Dermis lymphatic vessel endothelial cell (primary cell): ENCODE data around the gene MXD4. TPM values are rescaled to one million over a fixed set of nuclear protein-coding genes. Genes with fewer than 3 reads are reported as not detected.

Source experiments
- total RNA-seq: library from RNA; depleted of rRNA; stranded (reverse); fragments of >200 nt; gene quantifications from 2 replicates; pipeline ENCODE4 v1.2.1, GENCODE V29; 2014

Gene MXD4, protein sequence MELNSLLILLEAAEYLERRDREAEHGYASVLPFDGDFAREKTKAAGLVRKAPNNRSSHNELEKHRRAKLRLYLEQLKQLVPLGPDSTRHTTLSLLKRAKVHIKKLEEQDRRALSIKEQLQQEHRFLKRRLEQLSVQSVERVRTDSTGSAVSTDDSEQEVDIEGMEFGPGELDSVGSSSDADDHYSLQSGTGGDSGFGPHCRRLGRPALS
- 50.4 and 61.2 TPM in 2 replicates for total RNA-seq

DNA sequence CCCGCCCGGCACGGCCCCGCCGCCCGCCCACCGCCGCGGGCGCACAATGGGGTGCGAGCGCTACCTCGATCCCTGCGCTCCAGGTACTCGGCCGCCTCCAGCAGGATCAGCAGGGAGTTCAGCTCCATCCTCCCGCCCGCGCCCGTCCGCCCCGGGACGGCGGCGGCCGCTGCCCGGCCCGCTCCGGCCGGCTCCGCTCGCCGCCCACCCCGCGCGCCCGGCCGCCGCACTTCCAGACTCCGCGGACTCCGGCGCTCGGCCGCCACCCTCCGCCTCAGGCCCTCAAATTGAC lies at the start of gene MXD4:
MXD4 (minus strand) TSS at position 257 of the 292 bp plus-strand sequence; CDS start at position 128, 129 bp downstream.

DNA sequence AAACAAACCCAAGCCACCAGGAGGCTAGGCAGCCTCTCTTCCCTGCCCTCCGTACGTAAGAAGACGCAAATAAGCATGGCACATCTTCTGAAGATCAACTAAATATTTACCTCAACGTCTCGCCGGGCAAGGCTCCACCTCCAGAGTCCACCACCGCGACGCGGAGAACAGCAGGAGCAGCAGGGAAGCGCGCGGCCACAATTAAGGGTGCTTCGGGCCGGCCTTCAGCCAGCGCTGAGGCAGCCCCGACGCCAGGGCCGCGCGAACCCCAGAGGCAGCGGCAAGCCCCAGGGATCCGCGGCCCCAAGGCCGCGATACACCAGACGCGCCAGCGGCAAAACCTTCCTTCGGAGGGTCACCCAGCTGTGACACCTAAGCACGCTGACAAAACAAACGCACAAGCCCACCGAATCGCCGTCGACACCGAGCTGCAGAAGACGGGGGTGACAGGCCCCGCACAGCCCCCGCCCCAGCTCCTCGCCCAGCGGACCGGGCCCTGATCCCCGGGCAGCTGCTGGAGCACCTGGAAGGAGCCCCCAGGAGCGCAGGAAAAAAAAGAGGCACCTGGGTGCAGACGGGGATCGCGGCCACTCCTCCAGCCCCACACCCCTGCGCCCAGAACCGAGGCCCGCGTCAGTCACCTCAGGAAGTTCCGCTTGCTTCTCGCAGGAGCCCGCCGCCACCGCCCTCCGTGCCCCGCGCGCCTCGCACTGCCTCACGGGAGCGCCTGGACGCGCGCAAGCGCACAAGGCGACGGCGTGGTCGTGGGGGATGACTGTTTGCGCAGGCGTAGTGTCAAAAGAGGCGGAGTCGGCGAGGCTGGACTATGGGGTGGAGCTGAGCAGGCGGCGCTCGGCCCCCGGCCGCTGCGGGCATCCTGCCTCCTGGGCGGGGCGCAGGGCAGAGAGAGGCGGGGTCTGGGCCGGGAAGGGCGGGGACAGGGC lies 20.2 kb downstream of the MXD4 start, which contains the start of the genes HAUS3 and POLN:
HAUS3 (minus strand) TSS at position 712 of the 944 bp plus-strand sequence. CDS start 1,175 bp downstream, outside the sequence.
POLN (minus strand) TSS at position 712 of the 944 bp plus-strand sequence. CDS start 12,890 bp downstream, outside the sequence.

Other genes starting within 250 kb of the MXD4 start
- under 0.01 TPM in 1 of 2 replicates, not detected in the other for gene NAT8L, start 202.8 kb downstream of the MXD4 start, total RNA-seq
- 7.3 and 8.5 TPM in 2 replicates for gene HAUS3, start 20.0 kb downstream of the MXD4 start, total RNA-seq
- 2.0 and 2.2 TPM in 2 replicates for gene POLN, start 20.0 kb downstream of the MXD4 start, total RNA-seq
- gene ZFYVE28, start 156.5 kb upstream of the MXD4 start, total RNA-seq: 2.4 and 3.7 TPM in 2 replicates
- gene CFAP99, start 156.8 kb upstream of the MXD4 start, total RNA-seq: not detected in 2 replicates
- gene RNF4, start 207.0 kb upstream of the MXD4 start, total RNA-seq: 45.2 and 50.0 TPM in 2 replicates